Left hindlimb (tissue), 1 donor: ENCODE results near the gene VPS35L.
"Not testable (repeated sequence)": the region's sequence is repeated elsewhere in the genome, so short reads cannot be mapped to it uniquely, and the experiment has no call there.

ENCODE experiments used
- DNase-seq: peaks from one replicate; pipeline ENCODE4 v3.0.0-alpha.2; 2018

Gene VPS35L

DNA sequence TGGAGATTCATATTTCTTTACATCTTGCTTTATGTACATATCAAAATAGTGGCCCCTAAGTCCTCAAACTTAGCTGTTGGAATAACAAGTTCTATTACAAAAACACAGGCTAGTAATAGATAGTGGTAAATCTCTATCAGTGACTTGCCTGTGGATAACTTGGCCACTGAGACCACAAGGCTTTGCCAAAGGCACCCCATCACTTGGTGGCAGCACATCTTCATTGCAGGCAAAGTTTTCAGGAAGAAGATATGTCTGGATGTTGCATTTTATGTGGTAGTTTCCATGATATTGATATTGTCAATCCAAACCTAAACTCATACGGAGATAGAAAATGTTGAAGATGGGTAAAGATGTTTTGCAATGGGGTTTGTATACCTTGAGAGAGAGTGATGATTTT, 104.1 kb downstream of the VPS35L start:
- DNase-seq = no peak

DNA sequence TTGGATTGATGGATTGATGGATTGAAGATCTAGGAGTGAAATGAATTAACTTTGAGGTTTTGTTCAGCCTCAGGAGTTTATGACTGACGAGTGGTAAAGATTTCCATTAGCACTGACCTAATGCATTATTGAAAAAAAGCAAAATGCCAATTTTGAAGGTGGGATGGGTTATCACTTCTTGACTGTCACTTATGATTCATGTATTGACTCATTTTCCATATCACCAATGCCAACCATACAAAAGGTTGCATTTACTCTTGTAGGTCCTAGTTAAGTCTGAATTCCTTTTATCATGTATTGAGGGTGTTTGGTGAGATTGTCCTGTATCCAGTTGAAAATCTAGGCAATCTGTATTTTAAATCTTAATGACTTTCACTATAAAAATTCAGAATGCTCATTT, 104.9 kb downstream of the VPS35L start:
- DNase-seq = no peak

DNA sequence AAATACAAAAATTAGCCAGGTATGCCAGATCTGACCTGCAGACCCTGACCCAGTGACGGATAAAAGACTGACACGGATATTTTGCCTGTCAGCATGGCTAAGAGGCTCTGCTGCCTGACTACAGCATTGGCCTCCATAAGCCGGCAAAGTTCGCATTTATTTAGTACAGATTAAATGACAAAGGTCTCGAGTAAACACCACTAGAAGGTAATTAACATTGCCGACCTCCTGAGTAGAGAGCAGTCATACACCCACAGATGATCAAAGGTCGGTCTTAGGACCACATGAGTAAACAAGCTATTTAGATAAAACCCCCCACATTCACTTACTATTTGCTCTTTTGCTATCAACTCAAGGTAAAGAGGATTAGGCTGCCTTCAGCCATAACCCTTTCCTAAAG, 106.8 kb downstream of the VPS35L start:
- no peak for DNase-seq

DNA sequence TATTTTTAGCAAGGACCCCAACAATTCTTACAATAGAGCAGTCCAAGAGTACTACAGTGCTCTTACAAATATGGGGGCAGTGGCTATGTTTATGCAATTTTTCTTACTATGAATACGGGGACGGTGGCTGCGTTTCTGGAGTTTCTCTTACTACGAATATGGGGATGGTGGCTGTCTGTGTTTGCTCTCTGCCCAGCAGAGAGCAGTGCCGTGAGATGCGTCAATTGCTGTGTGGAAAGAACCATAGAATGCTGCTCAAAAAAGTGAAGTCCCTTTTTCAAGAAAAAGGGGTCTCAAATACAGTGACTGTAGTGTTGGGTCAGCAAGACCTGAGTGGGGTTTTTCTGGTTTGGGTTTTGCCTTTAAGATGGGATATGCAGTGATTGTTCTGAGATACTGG, 108.7 kb downstream of the VPS35L start:
- no peak for DNase-seq

DNA sequence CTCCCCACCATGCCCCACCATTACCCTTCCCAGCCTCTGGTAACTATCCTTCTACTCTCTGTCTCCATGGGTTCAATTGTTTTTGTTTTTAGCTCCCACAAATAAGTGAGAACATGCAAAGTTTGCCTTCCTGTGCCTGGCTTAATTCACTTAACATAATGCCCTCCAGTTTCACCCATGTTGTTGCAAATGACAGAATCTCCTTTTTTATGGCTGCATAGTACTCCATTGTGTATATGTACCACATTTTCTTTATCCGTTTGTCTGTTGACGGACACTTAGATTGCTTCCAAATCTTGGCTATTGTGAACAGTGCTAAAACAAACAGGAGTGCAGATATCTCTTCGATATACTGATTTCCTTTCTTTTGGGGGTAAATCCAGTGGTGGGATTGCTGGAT, 109.8 kb downstream of the VPS35L start:
- DNase-seq = not testable (repeated sequence)

DNA sequence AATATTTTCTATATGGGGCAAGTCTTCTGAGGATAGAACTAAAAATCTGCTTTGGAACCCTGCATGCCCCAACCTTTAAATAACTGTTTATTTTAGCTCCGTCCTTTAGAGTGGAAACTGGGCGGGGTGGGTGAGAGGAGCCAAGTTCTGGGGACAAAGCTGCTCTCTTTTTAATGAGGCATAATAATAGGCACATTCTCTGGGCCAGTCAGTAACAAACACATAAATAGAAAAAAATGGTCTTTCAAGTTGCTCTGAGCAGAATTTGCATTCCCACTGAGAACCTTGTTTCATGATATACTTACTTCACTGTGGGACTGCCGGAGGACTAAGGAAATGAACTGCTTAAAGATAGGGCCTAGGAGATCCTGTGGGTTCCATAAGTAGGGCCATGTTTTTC, 111.0 kb downstream of the VPS35L start:
- DNase-seq = no peak

DNA sequence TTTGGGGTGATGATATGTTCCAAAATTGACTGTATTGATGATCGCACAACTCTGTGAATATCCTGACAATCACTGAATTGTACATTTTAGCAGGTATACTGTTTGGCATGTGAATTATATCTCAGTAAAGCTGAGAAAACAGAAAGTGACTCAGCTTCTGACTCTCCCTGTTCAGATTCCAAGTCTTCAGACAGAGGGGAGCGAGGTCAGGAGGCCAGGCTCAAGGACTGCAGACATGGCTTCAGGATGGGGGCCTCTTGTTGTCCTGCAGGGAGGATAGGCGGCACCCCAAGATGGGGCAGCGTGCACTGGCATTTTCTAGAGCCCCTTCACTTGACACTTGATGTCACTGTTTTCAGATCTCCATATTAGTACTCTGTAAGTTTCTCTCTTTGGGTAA, 116.9 kb downstream of the VPS35L start:
- DNase-seq = no peak

DNA sequence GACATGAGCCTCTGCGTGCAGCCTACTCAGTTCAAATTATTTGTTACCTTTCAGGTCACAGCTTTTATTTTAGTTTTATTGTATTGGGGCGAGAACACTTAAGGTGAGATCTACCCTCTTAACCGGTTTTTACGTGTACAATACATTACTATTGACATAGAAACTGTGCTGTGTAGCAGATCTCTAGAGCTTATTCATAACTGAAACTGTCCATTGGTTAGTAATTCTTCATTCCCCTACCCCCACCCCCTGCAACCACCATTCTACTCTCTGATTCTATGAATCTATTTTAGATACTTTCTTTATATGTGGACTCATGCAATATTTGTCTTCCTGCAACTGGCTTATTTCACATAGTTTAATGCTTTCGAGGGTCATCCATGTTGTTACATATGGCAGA, 119.0 kb downstream of the VPS35L start:
- no peak for DNase-seq

DNA sequence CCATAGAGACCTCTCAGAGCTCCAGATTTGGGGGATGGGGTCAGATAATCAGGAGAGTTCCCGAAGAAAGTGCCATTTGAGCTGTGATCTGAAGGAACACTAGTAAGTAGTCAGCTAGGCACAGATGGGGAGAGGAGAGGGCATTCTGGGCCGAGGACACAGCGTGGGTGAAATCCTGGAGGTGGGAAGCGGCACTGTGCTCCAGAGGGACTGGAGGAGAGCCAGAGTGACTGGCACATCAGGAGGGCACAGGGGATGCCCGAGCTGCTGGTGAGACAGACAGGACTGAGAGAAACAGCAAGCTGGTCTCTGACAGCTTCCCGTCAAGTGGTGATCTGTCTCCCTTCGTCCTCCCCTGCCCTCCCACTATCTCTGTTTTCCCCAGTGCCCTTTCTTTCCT, 121.9 kb downstream of the VPS35L start:
- DNase-seq = no peak

DNA sequence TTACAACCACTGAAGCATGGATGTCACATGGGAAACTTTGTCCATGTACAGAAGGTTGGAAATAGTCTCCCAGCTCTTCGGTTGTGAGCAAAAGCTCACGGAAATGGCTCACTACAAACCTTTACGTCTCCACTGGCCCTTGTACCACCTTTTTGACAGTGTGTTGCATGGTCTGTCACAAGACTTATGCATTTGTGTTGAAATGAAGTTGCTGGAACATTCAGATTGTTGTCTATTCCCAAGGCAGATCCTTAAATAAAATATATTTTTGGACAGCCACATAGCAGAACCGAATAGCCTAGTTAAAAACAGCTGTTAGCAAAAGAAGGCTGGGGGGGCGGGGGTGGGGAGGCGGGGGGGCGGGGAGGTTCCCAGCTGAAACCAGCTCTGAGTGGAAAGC, 123.3 kb downstream of the VPS35L start:
- DNase-seq = no peak

DNA sequence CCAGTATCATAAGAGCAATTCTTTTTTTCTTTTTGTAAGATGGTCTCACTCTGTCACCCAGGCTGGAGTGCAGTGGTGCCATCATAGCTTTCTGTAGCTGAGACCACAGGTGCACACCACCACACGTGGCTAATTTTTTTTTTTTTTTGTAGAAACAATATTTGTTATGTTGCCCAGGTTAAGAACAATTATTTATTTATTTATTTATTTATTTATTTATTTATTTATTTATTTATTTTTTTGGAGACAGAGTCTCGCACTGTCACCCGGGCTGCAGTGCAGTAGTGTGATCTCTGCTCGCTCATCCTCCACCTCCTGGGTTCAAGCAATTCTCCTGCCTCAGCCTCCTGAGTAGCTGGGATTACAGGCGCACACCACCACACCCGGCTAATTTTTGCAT, 123.8 kb downstream of the VPS35L start:
- not testable (repeated sequence) for DNase-seq

DNA sequence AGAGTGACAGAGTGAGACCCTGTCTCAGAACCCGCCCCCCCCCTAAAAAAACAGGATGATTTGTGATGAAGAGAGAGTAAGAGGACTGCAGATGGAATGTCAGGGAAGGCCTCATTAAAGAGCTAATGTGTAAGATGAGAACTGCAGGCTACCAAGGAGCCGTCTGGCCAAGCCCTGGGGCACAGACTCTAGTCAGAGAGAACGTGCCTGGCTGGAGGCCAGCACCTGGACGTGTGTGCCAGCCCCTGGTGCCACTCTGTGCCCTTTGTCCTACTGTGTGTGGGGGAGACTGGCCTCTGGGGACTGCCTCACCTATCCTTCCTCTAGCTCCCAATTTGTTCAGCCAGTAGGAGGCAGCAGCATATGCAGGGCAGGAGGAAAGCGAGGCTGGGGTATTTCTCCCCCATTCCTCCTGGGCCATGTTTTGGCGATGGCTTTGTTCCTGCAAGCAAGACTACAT, 125.4 kb downstream of the VPS35L start:
- no peak for DNase-seq

DNA sequence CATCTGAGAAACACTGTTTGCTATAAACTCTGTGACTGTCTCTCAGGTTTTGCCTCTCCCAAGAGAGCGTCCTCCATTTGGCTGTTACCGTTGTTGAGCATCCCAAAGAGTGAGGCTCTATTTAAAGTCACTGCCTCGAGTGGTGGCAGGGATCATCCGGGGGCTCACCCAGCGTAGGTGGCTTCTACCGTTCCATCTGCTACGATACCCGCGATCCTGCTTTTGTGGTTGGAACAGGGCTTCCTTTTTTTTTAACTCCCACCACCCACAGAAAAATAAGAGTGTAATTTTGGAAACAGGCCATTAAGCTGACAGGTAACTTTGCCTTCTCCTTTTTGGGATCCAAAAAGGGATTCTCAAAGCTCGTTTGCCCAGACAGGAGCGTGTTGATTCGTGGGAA, 126.1 kb downstream of the VPS35L start:
- DNase-seq = no peak

DNA sequence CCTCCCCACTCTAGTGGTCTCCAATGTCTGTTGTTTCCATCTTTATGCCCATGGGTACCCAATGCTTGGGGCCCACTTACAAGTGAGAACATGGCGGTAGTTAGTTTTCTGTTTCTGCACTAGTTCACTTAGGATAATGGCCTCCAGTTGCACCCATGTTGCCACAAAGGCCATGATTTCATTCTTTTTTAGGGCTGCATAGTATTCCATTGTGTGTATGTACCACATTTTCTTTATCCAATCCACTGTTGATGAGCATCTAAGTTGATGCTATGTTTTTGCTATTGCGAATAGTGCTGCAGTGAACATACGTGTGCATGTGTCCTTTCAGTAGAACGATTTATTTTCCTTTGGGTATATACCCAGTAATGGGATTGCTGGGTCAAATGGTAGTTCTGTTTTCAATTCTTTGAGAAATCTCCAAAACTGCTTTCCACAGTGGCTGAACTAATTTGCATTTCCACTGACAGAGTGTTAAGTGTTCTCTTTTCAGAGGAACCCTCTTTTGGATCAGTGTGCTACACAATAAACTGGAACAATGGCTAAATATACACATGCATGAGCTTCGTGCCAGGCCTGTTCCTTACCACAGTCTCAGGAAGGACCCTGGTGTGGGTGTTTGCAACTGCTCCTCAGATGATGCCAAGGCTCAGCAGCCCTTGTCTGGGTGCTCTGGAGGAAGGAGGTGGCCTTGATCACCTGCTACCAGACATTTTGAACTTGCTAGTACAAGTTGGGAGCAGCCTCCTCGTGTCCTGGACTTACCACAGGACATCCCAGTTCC, 128.1 kb downstream of the VPS35L start:
- DNase-seq = no peak

DNA sequence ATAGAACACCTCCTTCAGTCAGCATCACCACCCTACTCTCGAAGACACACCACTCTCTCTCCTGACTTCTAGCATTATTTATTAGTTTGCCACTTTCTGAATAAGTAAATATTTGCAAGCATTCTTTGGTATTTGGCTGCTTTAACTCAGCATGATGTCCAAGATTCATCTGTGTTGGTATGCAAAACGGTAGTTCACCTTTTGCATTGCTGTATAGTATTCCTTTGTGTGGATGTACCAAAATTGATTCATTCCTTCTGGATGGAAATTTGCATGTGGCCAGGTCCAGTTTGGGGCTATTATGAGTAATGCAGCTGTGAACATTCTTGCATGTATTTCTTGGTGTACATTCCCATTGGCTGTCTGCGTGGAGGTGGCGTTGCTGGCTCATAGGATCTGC, 129.7 kb downstream of the VPS35L start:
- DNase-seq = no peak

DNA sequence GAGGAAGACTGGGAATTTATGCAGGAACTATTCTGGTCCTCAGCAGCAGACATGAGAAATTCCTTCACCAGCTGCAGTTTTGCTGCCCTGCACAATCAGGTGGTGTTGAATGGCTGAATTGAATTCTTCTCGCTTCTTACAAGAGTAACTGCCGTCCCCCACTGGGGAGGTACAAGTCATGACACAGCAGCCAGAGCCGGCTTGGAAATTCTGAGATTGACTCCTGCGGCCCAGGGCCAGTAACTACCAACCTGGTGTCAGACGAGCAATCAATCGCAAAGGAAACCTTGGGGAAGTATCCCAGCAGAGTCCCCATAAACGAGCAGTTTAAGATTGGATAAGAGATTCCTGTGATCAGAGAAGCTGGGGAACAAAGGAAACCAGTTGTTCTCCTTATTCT, 131.8 kb downstream of the VPS35L start:
- no peak for DNase-seq

DNA sequence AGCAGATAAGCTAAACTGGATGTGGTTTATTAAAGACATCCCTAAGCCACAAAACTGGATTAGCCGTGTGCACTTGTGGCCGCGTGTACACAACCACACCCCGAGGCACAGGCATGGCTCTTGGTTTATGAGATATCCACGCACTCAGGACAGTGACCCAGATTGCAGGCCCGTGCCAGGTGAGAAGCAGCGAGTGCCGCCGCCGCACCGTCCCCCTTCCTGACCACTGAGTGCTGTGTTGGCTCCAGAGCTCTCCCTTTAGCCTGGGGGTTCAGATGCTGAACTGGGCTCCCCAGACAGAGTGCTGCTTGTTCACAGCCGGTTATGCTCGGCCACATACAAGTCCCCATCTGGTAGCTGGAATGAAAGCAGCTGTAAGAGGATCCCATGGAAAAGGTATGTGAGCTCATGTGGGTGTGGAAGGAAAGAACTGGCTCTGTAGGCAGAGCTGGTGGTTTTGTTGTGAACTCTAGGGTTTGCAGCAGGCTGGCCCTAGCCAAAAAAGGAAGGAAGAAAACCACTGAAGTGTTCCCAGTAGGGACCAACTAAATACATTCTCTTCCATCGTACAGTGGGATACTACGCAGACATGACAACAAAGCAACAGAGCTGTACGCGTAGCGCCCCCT, 133.0 kb downstream of the VPS35L start:
- DNase-seq = no peak

DNA sequence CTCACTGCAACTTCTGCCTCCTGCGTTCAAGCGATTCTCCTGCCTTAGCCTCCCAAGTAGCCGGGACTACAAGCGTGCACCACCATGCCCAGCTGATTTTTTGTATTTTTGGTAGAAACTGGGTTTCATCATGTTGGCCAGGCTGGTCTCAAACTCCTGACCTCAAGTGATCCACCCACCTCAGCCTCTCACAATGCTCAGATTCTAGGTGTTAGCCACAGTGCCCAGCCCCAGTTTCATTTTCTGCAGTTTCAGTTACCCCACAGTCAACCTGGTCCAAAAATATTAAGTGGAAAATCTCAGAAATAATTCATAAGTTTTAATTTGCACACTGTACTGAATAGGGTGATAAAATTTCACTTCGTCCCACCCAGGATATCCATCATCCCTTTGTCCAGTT, 133.8 kb downstream of the VPS35L start:
- DNase-seq = no peak

DNA sequence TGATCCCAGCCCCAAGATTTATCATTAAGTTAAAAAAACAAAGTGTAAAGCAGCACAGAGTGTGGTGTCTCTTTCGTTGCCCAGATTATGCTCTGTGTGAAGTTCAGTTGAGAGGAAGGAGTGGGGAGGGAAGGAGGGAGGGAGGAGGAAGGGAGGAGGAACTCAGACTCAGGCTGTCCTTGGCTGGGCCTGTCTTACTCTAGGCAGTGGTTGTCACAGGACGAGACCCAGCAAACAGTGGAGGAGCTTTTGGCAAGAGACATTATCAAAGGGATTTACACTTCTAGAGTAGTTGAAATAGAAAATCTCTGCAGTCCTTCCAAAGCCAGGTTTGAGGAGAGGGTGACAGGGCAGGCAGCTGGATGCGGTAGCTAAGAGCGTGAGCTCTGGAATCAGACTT, 134.7 kb downstream of the VPS35L start:
- no peak for DNase-seq

DNA sequence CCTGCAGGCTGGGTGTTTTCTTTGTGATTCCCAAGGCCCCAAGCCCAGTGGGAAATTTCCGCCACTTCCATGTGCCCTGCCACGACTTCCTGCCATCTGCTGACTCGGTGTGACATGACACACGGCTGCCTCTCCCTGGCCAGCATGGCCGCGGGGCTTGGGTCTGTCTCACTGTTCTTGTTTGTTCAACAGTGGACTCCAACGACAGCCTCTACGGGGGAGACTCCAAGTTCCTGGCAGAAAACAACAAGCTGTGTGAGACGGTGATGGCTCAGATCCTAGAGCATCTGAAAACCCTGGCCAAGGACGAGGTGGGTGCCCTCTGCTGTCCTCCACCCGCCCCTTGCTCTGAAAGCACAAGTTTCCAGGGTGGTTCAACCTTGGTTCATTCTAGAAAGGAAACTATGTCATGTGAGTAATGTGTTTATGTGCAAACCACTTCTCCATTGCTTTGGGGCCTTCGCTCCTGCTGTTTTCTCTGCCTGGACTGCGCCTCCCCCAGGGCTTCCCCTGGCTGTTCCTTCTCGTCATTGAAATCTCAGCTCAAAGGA, 135.7 kb downstream of the VPS35L start:
- no peak for DNase-seq

DNA sequence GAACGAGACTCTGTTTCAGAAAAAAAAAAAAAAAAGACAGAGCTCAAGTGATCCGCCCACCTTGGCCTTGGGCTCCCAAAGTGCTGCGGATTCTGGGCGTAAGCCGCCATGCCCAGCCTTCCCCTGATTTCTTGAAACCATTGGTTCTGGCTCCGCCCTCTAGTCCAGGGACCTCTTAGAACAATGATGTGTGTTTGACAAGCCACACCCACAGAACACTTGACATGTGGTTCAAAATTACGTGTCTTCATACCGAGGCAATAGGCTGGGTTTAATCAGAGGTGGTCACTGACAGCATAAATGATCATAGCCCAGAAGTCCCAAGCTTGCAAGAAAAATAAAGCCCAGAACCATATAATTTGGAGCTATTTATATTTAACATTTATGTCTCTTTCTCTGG, 139.5 kb downstream of the VPS35L start:
- DNase-seq = peak; percentile 52

DNA sequence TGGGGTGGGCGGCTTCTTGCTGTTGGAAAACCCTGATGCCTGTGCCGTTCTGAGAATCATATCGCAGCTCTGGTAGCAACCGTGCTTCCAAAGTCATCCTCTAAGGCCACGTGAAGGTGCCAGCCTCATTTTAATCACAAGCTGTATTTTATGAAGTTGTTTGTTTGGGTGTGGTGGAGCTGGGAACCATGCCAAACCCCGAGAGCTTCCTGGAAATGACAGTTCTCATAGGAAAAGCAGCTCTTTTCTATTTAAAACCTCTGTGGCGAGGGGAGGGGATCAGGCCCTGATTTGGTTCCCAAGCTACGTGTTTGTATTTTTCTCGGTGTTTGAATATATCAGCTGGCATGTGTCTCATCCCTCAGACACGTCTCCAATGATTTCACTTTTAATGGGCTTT, 140.8 kb downstream of the VPS35L start:
- DNase-seq = peak; percentile 86

DNA sequence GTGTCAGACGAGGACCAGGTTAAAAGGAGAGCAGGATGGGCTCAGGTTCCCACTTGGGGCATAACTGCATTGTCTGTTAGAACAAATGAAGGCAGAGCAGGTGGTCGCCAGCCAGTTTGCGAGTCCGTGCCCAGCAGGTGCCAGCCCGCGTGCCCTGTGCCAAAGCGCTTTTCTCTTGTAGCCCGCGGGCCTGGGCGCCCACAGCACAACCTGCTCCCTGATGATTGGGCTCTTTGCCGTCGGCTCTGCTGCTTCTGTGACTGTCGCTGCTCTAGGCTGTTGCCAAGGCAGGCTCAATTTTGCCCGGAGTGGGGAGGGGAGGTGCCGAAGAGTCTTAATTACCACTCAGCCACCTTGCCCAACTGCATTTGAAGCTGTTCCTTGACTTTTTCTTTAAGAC, 141.5 kb downstream of the VPS35L start:
- DNase-seq = no peak

DNA sequence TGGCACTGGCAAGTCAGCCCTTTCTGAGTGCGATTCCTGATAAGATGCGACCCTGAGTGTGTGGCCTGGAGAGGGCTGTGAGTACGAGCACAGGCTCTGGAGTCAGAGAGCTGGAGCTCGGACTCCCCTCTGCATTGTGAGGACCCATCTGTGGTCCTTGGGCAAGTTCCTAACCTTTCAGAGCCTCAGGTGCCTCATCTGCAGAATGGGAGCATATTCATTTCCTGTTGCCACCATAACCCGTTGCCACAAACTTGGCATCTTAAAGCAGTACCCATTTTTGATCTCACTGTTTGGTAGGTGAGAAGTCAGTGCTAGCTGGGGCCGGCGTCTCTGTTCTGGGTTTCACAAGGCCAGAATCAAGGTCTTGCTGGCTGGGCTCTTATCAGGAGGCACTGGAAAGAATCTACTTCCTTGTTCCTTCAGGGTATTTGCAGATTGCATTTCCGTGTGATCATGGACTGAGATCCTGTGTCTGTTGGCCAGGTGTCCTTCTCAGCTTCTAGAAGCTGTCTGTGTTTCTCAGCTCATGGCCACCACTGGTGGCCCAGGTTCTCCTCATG, 142.3 kb downstream of the VPS35L start:
- no peak for DNase-seq
